ENCODE results near the gene GLUL.
"Not testable (repeated sequence)": the region's sequence is repeated elsewhere in the genome, so short reads cannot be mapped to it uniquely, and the experiment has no call there.

Gene GLUL

GRCh38 chr1:182367926-182368325 is 23.7 kb downstream of the GLUL start:
- DNase-seq: no peak

GRCh38 chr1:182366596-182366995 is 25.0 kb downstream of the GLUL start:
- DNase-seq: no peak

GRCh38 chr1:182359645-182360044 is 31.9 kb downstream of the GLUL start:
- no peak for DNase-seq

GRCh38 chr1:182357913-182358312 is 33.7 kb downstream of the GLUL start:
- DNase-seq: no peak

GRCh38 chr1:182357171-182357570 is 34.4 kb downstream of the GLUL start:
- no peak for DNase-seq

GRCh38 chr1:182355723-182356098 is 35.9 kb downstream of the GLUL start:
- no peak for DNase-seq

GRCh38 chr1:182351790-182352364 is 39.7 kb downstream of the GLUL start:
- no peak for DNase-seq

- DNase-seq: no peak
These were observed 40.8 kb downstream of the GLUL start for GRCh38 chr1:182350839-182351238.

GRCh38 chr1:182348961-182349747 is 42.4 kb downstream of the GLUL start:
- no peak for DNase-seq

- no peak for DNase-seq
These were observed 44.6 kb downstream of the GLUL start for GRCh38 chr1:182347019-182347418.

GRCh38 chr1:182340233-182341058 is 51.1 kb downstream of the GLUL start:
- no peak for DNase-seq

GRCh38 chr1:182339684-182340083 is 51.9 kb downstream of the GLUL start:
- DNase-seq: no peak

- DNase-seq: no peak
These were observed 52.7 kb downstream of the GLUL start for GRCh38 chr1:182338806-182339370.

GRCh38 chr1:182337736-182338571 is 53.6 kb downstream of the GLUL start:
- no peak for DNase-seq

GRCh38 chr1:182335771-182336566 is 55.6 kb downstream of the GLUL start:
- no peak for DNase-seq

GRCh38 chr1:182333071-182333571 is 58.5 kb downstream of the GLUL start:
- not testable (repeated sequence) for DNase-seq

- DNase-seq: no peak
These were observed 59.1 kb downstream of the GLUL start for GRCh38 chr1:182332261-182333060.

Measured in CD4-positive, alpha-beta T cell treated with Interleukin-4 for 1 hour (primary cell).